Neuronal stem cell (in vitro differentiated cells): ENCODE data around the gene RRP7A.
A peak's percentile ranks its signal among the peaks of the same experiment; 100 is the strongest.
"Not testable (repeated sequence)": the region's sequence is repeated elsewhere in the genome, so short reads cannot be mapped to it uniquely, and the experiment has no call there.

ENCODE experiments used
- DNase-seq: peaks from one replicate; pipeline ENCODE4 v3.0.0-alpha.2; 2013; ENCODE audit warnings: low spot score
- H2AFZ ChIP-seq: one replicate; pipeline ENCODE4 v1.6.1; 2013; ENCODE audit warnings: mild to moderate bottlenecking, low read length, inconsistent platforms
- H2AK5ac ChIP-seq: 2 replicates; pipeline ENCODE4 v1.6.1; 2013; ENCODE audit warnings: low read depth, mild to moderate bottlenecking, inconsistent platforms, low read length, moderate library complexity, mixed read lengths
- H2BK120ac ChIP-seq: 2 replicates; pipeline ENCODE4 v1.6.1; 2013; ENCODE audit warnings: low read depth, mild to moderate bottlenecking, inconsistent platforms, low read length, moderate library complexity, mixed read lengths
- H2BK12ac ChIP-seq: one replicate; pipeline ENCODE4 v1.6.1; 2013; ENCODE audit warnings: low read length, inconsistent platforms
- H2BK15ac ChIP-seq: 2 replicates; pipeline ENCODE4 v1.6.1; 2013; ENCODE audit warnings: mild to moderate bottlenecking, low read length, inconsistent platforms, mixed read lengths
- H2BK5ac ChIP-seq: one replicate; pipeline ENCODE4 v1.6.1; 2013; ENCODE audit warnings: inconsistent platforms, mild to moderate bottlenecking, low read length, moderate library complexity
- H3K14ac ChIP-seq: one replicate; pipeline ENCODE4 v1.6.1; 2013; ENCODE audit warnings: low read length, inconsistent platforms
- H3K18ac ChIP-seq: 2 replicates; pipeline ENCODE4 v1.6.1; 2013; ENCODE audit warnings: low read length, inconsistent platforms
- H3K23ac ChIP-seq: 2 replicates; pipeline ENCODE4 v1.6.1; 2013; ENCODE audit warnings: low read depth, mild to moderate bottlenecking, mixed read lengths, low read length, inconsistent platforms; ENCODE audit not compliant: poor library complexity
- H3K27ac ChIP-seq: replicated peaks from 3 replicates; pipeline ENCODE4 v1.5.1; 2013; ENCODE audit warnings: low read length, inconsistent platforms
- H3K27me3 ChIP-seq, 3 experiments: 2 replicates each; pipeline ENCODE4 v1.6.1; 2013; ENCODE audit warnings: low read length in 3 of 3, mild to moderate bottlenecking in 2 of 3, inconsistent platforms in 1 of 3, low read depth in 1 of 3, mixed read lengths in 1 of 3, moderate library complexity in 1 of 3; ENCODE audit not compliant: control insufficient read depth in 3 of 3, insufficient read depth in 3 of 3
- H3K36me3 ChIP-seq, 2 donors: replicated peaks in 1 of 2; 2 replicates each; pipeline ENCODE4 v1.6.1; 2013; ENCODE audit warnings: low read length in 2 of 2; ENCODE audit not compliant: control insufficient read depth in 2 of 2, insufficient read depth in 2 of 2
- H3K4ac ChIP-seq: 2 replicates; pipeline ENCODE4 v1.6.1; 2013; ENCODE audit warnings: inconsistent platforms, mild to moderate bottlenecking, low read length, moderate library complexity
- H3K4me1 ChIP-seq, 2 donors: 1 replicate in 1 of 2; 2 replicates in 1 of 2; pipeline ENCODE4 v1.6.1; 2013; ENCODE audit warnings: low read length in 2 of 2, low read depth in 1 of 2; ENCODE audit not compliant: control insufficient read depth in 2 of 2, insufficient read depth in 1 of 2
- H3K4me2 ChIP-seq: one replicate; pipeline ENCODE4 v1.6.1; 2013; ENCODE audit warnings: mild to moderate bottlenecking, low read length, inconsistent platforms; ENCODE audit not compliant: insufficient read depth, poor library complexity, severe bottlenecking
- H3K4me3 ChIP-seq, 2 donors: 2 replicates each; pipeline ENCODE4 v1.5.1; 2013; ENCODE audit warnings: low read length in 2 of 2, mild to moderate bottlenecking in 2 of 2, inconsistent platforms in 1 of 2, moderate library complexity in 1 of 2
- H3K79me1 ChIP-seq: one replicate; pipeline ENCODE4 v1.6.1; 2013; ENCODE audit warnings: low read depth, mild to moderate bottlenecking, inconsistent platforms, low read length, moderate library complexity
- H3K9ac ChIP-seq: one replicate; pipeline ENCODE4 v1.6.1; 2013; ENCODE audit warnings: mild to moderate bottlenecking, low read depth, low read length, inconsistent platforms; ENCODE audit not compliant: poor library complexity
- H3K9me3 ChIP-seq, 2 donors: replicated peaks in 1 of 2; 2 replicates each; pipeline versions ENCODE3 to v1.6.1; 2013; ENCODE audit warnings: low read length in 2 of 2, mild to moderate bottlenecking in 2 of 2, inconsistent platforms in 1 of 2, low read depth in 1 of 2, mixed read lengths in 1 of 2, moderate library complexity in 1 of 2; ENCODE audit not compliant: control insufficient read depth in 2 of 2, insufficient read depth in 1 of 2
- H4K8ac ChIP-seq: one replicate; pipeline ENCODE4 v1.6.1; 2013; ENCODE audit warnings: low read depth, mild to moderate bottlenecking, inconsistent platforms, low read length, moderate library complexity
- H4K91ac ChIP-seq: one replicate; pipeline ENCODE4 v1.6.1; 2013; ENCODE audit warnings: low read length, low read depth, mild to moderate bottlenecking, inconsistent platforms; ENCODE audit not compliant: poor library complexity
- WGBS, 2 donors: extraction: QIAGEN DNeasy Blood & Tissue Kit; methylation state at CpG; one replicate each; pipeline ENCODE4 v1.1.7; 2013; ENCODE audit warnings: missing lambda C conversion rate in 2 of 2, mixed read lengths in 1 of 2; ENCODE audit not compliant: insufficient read length in 2 of 2, insufficient replicate concordance in 1 of 2; ENCODE audit errors: extremely low coverage in 2 of 2; 5-methylcytosine and 5-hydroxymethylcytosine counted together

Gene RRP7A

GRCh38 chr22:42529435-42529834 is 9.8 kb upstream of the RRP7A start:
- H3K4me3 ChIP-seq, H3K9ac ChIP-seq, H4K8ac ChIP-seq, H3K4ac ChIP-seq, H3K36me3 ChIP-seq, H3K4me2 ChIP-seq, H3K14ac ChIP-seq, H3K27ac ChIP-seq, H2BK5ac ChIP-seq, H2AK5ac ChIP-seq, H2BK12ac ChIP-seq, DNase-seq, H3K9me3 ChIP-seq, H3K18ac ChIP-seq, H2BK15ac ChIP-seq, H2BK120ac ChIP-seq, H2AFZ ChIP-seq, H3K4me1 ChIP-seq, H3K23ac ChIP-seq, H4K91ac ChIP-seq, H3K79me1 ChIP-seq: not testable (repeated sequence)
- peaks cover 0 to 12% (median 0%) of the 10 kb centered on the region in 3 experiments for H3K27me3 ChIP-seq
- WGBS, 2 donors = no CpG with 5 or more reads among the region's 8 CpGs

GRCh38 chr22:42528591-42529307 is 9.2 kb upstream of the RRP7A start:
- Histone ChIP-seq H2BK120ac (no peak overlapping the region), H2AK5ac (no peak overlapping the region), H3K18ac (no peak overlapping the region), H3K23ac (no peak overlapping the region), H3K9ac (peak overlapping the region; percentile 21), H2BK5ac (no peak overlapping the region), H4K91ac (no peak overlapping the region), H3K36me3 (no peaks in the 10 kb centered on the region), H3K4me3 (no peak overlapping the region), H3K14ac (no peak overlapping the region), H3K4ac (no peak overlapping the region), H3K27me3 (peaks cover 0 to 12% (median 0%) of the 10 kb centered on the region in 3 experiments), H2BK15ac (no peak overlapping the region), H3K9me3 (peaks cover 0 to 4% of the 10 kb centered on the region in 2 donors), H2BK12ac (no peak overlapping the region), H3K4me1 (peaks cover 0 to 9% of the 10 kb centered on the region in 2 donors), H2AFZ (no peak overlapping the region), H3K27ac (no peak overlapping the region), H3K4me2 (no peak overlapping the region), H3K79me1 (no peaks in the 10 kb centered on the region), H4K8ac (no peak overlapping the region)
- DNase-seq = no peak
- no CpG with 5 or more reads among the region's 11 CpGs for WGBS, 2 donors

GRCh38 chr22:42522546-42522945 is 3.0 kb upstream of the RRP7A start:
- no peak for DNase-seq
- WGBS, 2 donors = no CpG with 5 or more reads among the region's 15 CpGs

GRCh38 chr22:42521228-42521546 is 1.6 kb upstream of the RRP7A start:
- no peak overlapping the region for H3K4ac ChIP-seq
- no peak overlapping the region for H3K27ac ChIP-seq
- no peak overlapping the region for H2BK120ac ChIP-seq
- no peak overlapping the region for H3K14ac ChIP-seq
- H3K4me2 ChIP-seq = no peak overlapping the region
- H3K9ac ChIP-seq = no peak overlapping the region
- H3K4me3 ChIP-seq = no peak overlapping the region
- no peak overlapping the region for H4K91ac ChIP-seq
- no peak for DNase-seq
- H2BK12ac ChIP-seq = no peak overlapping the region
- H4K8ac ChIP-seq = no peak overlapping the region
- no peak overlapping the region for H3K18ac ChIP-seq
- H2AFZ ChIP-seq = peak overlapping the region; percentile 62
- no CpG with 5 or more reads among the region's 9 CpGs for WGBS, 2 donors
- peaks cover 0 to 4% of the 10 kb centered on the region in 2 donors for H3K9me3 ChIP-seq
- H3K27me3 ChIP-seq = no peaks in the 10 kb centered on the region
- H2BK15ac ChIP-seq = peak overlapping the region; percentile 49
- peak overlapping the region; percentile 52 for H2AK5ac ChIP-seq
- peaks cover 5 to 6% of the 10 kb centered on the region in 2 donors for H3K4me1 ChIP-seq
- H3K79me1 ChIP-seq = peaks cover 3% of the 10 kb centered on the region
- no peak overlapping the region for H2BK5ac ChIP-seq
- peaks cover 0 to 16% of the 10 kb centered on the region in 2 donors for H3K36me3 ChIP-seq
- H3K23ac ChIP-seq = no peak overlapping the region

More at GRCh38 chr22:42522546-42522945, 3.0 kb upstream of the RRP7A start:
- Histone ChIP-seq H2AK5ac (no peak overlapping the region), H4K91ac (no peak overlapping the region), H3K14ac (no peak overlapping the region), H3K9me3 (peaks cover 0 to 4% of the 10 kb centered on the region in 2 donors), H4K8ac (no peak overlapping the region), H3K23ac (no peak overlapping the region), H3K27me3 (no peaks in the 10 kb centered on the region), H3K4me1 (peaks cover 5 to 6% of the 10 kb centered on the region in 2 donors), H3K36me3 (peaks cover 0 to 4% of the 10 kb centered on the region in 2 donors), H3K4me3 (no peak overlapping the region), H3K9ac (no peak overlapping the region), H2BK120ac (no peak overlapping the region), H2BK12ac (no peak overlapping the region), H3K18ac (no peak overlapping the region), H3K27ac (no peak overlapping the region), H3K79me1 (peaks cover 3% of the 10 kb centered on the region), H2BK15ac (no peak overlapping the region), H3K4me2 (no peak overlapping the region), H3K4ac (no peak overlapping the region), H2AFZ (no peak overlapping the region), H2BK5ac (no peak overlapping the region)
